Fibroblast of villous mesenchyme (primary cell): ENCODE measurements around the gene RIMBP2. TPM values are rescaled to one million over a fixed set of nuclear protein-coding genes. Genes with fewer than 3 reads are reported as not detected.

Experiments
- DNase-seq: peaks from one replicate; pipeline ENCODE4 v3.0.0-alpha.2; 2010; ENCODE audit warnings: low read depth
- H3K4me3 ChIP-seq: 2 replicates; pipeline ENCODE4 v1.5.1; 2011; ENCODE audit warnings: low read depth, mild to moderate bottlenecking, low read length
- total RNA-seq: library from RNA; depleted of rRNA; stranded (reverse); fragments of >200 nt; gene quantifications from 2 replicates; pipeline ENCODE4 v1.2.3, GENCODE V29; 2012
- TF ChIP-seq, protein P1 (sequence below): IDR thresholded peaks from 2 replicates; pipeline ENCODE4 v1.5.1; 2012; ENCODE audit warnings: low read depth, mild to moderate bottlenecking, low read length; ENCODE audit not compliant: insufficient read depth

Gene RIMBP2
- total RNA-seq, 1 donor = not detected

DNA sequence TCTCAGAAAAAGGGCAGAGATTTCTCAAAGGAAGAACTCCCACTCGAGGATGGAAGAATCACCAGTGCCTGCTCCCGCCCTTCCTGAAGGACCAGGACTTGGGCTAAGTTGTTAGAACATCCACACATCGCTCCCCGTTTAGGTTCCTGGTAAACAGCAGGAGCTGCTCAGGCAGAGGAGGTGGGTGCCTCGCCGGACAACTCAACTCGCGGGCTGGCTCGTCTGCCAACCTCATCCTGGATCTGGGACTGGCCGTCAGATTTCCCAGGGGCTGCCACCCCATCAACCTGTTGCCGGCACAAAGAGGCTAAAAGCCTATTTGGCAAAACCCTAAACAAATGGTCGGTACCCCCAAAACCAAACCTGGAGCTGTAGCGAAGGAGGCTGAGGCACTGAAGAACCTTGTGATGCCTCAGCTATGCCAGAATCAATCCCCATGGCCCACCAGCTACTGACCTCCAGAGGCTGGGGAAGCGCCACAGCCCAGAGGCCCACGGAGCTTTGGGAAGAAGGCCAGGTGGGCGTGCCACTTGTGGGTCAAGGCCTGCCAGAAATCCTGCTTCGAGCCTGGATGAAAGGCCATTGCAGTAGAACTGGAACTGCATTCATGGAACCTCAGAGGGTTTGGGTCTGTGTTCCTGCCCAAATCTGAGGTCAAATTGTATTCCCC, 42.9 kb downstream of the RIMBP2 start:
- TF ChIP-seq, protein P1, sequence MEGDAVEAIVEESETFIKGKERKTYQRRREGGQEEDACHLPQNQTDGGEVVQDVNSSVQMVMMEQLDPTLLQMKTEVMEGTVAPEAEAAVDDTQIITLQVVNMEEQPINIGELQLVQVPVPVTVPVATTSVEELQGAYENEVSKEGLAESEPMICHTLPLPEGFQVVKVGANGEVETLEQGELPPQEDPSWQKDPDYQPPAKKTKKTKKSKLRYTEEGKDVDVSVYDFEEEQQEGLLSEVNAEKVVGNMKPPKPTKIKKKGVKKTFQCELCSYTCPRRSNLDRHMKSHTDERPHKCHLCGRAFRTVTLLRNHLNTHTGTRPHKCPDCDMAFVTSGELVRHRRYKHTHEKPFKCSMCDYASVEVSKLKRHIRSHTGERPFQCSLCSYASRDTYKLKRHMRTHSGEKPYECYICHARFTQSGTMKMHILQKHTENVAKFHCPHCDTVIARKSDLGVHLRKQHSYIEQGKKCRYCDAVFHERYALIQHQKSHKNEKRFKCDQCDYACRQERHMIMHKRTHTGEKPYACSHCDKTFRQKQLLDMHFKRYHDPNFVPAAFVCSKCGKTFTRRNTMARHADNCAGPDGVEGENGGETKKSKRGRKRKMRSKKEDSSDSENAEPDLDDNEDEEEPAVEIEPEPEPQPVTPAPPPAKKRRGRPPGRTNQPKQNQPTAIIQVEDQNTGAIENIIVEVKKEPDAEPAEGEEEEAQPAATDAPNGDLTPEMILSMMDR = no peak
- no peak overlapping the region for H3K4me3 ChIP-seq
- DNase-seq = no peak

DNA sequence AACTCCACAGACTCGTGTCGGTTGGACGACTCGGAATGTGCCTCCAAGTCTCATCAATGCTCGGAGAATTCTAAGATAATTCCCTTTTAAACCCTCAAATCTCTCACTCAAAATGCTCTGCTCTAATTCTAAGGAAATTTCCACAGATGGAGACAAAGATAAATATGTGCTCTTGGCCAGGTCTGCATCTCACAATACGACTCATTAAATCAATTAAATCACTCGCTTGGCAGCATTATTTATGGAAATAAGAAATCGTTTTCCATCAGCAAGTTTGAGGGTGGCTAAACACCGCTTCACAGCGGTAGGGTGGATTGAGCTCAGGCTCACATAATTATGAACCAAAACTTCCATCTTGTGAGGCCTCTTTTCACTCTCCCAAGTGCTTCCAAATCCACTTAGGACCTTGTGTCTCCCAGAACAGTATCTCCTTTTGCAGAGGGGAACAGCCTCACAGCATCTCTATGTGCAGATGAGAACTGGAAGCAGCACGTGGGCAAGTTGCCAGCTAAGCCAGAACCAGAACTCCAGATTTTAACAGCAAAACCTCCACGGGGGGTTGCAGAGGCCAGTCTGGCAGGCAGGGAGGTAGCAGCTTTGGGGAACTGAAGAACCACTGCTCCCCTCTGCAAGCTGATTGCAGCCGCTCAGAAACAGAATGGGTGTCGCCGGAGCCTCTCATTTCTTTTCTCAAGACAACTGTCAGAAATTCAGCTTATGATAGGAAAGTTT, 43.8 kb downstream of the RIMBP2 start:
- no peak overlapping the region for H3K4me3 ChIP-seq
- TF ChIP-seq, protein P1 = no peak
- DNase-seq = no peak

DNA sequence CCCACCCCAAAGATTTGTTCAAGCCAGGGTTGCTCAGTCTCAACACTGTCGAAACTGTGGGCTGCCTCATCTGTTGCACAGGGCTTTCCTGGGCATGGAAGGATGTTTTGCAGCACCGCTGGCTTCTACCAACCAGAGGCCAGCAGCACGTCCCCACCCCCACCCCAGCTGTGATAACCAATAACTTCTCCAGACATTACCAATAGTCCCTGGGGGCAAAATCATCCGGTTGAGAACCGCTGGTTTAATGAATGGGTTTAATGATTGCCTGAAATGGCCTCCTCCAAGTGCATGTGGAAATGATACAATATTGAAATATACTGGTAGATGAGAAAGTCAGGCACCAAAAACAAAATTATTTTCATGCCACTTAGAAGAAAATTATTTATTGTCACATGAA, 44.5 kb downstream of the RIMBP2 start:
- TF ChIP-seq, protein P1 = no peak
- no peak for DNase-seq
- H3K4me3 ChIP-seq = no peak overlapping the region

DNA sequence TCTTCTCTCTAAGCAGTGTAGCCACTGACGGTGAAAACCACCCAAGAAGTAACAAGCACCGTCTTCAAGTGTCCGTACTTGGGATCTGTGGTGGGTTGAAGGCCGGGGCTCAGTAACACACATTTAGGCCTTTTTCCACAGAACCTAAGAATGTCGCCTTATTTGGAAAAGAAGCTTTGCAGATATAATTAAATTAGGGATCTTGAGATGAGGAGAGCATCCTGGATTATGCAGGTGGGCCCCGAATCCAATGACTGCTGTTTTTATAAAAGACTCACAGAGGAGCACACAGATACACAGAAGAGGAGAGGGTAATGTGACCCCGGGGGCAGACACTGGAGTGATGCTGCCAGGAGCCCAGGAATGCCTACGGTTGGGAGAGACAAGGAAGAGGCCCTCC, 46.3 kb downstream of the RIMBP2 start:
- DNase-seq = no peak
- no peak overlapping the region for H3K4me3 ChIP-seq
- TF ChIP-seq, protein P1 = no peak

DNA sequence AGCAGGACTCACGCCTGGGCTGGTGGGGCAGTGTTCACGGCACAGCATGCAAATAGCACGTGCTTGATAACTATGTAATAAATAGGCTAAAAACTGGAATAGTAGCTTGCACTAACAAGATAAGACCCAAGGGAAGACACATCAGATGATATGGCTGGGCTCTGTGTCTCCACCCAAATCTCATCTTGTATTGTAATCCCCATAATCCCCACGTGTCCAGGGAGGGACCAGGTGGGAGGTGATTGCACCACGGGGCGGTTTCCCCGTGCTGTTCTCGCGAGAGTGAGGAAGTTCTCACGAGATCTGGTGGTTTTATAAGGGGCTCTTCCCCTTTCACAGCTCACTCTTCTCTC, 46.9 kb downstream of the RIMBP2 start:
- H3K4me3 ChIP-seq = no peak overlapping the region
- DNase-seq = no peak
- TF ChIP-seq, protein P1 = no peak

DNA sequence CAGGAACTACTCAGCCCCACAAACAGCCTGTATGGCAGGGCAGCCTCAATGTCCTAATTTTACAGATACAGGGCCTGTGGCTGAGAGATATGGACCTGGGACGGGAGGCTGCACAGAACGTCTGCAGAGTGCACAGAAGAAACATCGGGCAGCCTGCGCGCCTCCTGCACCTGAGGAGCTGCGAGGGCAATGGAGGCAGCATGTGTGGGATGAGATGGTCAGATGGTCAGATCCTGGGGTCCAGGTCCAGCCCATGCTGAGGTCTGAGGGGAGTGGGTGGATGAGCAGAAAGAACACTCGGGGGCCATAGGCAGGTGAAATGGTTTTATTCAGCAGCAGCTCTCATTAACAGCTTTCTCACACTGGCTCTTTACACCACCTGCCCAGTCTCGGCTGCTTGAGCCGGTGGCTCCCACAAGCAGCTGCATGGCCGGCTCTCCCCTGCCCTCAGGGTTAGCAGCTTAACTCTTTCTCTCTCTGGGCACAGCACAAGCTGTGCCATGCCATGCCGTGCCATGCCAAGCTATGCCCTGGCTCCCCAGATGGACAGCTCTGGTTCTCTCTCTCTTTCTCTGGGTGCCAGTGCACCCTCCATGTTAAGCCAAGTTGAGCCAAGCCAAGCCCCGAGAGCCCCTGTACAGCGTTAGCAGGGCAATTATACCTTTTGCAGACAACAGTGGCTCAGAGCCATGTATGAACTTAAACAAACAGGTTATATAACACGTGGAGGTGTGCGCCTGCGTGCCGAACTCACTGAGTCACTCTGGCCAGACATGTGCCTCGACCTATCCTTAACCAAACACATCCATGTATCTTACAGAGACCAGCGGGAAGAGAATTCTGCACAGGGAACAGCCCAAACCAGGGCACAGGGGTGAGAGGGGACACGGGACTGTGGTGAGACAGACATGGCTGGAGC, 47.6 kb downstream of the RIMBP2 start:
- H3K4me3 ChIP-seq = no peak overlapping the region
- TF ChIP-seq, protein P1 = no peak
- no peak for DNase-seq
